K562 (cell line): ENCODE results near the gene DR1. TPM values are rescaled to one million over a fixed set of nuclear protein-coding genes. Genes with fewer than 3 reads are reported as not detected.

Experiments used
- ATAC-seq: fragments of 200-7000 bp; cut with Tn5 transposase; 3 replicates; pipeline ENCODE4 v1.9.1; 2020; ENCODE audit warnings: moderate library complexity
- BruUV-seq: library from RNA; stranded (reverse); fragments of 400-500 nt; replicated peaks from 2 replicates; lab custom pipeline; 2021; lab: Mats Ljungman, UMichigan
- CTCF ChIA-PET: fragments of 300-600 bp; formaldehyde crosslinking; extraction: SDS; loops from one replicate; lab custom pipeline; 2021; ENCODE audit warnings: low intra/inter-chr PET ratio; lab: Yijun Ruan, JAX
- POLR2A ChIA-PET: fragments of 300-600, 350-650 bp; sonication (Branson Sonifier 250); formaldehyde crosslinking; extraction: SDS; loops from one replicate; lab custom pipeline; 2021; ENCODE audit warnings: antibody characterized with exemption, inconsistent platforms; lab: Yijun Ruan, JAX
- DNase-seq, 4 experiments: peaks; one replicate each; pipeline versions ENCODE4 v3.0.0 to v3.0.0-alpha.2; 2011 to 2018; ENCODE audit warnings: low spot score in 3 of 4, mixed read lengths in 3 of 4; ENCODE audit errors: extremely low read depth in 1 of 4
- FAIRE-seq: peaks from 2 replicates; lab custom pipeline; 2011; peaks lifted over from hg19 to GRCh38; lab: Jason Lieb, UNC
- H2AFZ ChIP-seq: 2 replicates; pipeline ENCODE4 v1.6.0; 2011; ENCODE audit warnings: low read depth, low read length, control low read depth, inconsistent platforms
- H3K27ac ChIP-seq: fragments of 200-600 bp; 3 replicates; pipeline ENCODE4 v1.8.0; 2011; ENCODE audit warnings: low read depth, mild to moderate bottlenecking, control low read depth, inconsistent platforms, low read length, moderate library complexity, mixed read lengths; ENCODE audit errors: extremely low read depth
- H3K27me3 ChIP-seq, 2 experiments: fragments of 300-600 bp in 1 of 2; 2 replicates in 1 of 2; 3 replicates in 1 of 2; pipeline versions ENCODE4 v1.6.0 to v1.8.0; 2011; ENCODE audit warnings: inconsistent platforms in 2 of 2, low read length in 2 of 2, mild to moderate bottlenecking in 1 of 2, mixed read lengths in 1 of 2, moderate library complexity in 1 of 2; ENCODE audit not compliant: control insufficient read depth in 2 of 2, insufficient read depth in 2 of 2
- H3K36me3 ChIP-seq: fragments of 300-600 bp; 3 replicates; pipeline ENCODE4 v1.8.0; 2011; ENCODE audit warnings: mild to moderate bottlenecking, low read length, inconsistent platforms; ENCODE audit not compliant: control insufficient read depth, insufficient read depth
- H3K4me1 ChIP-seq, 2 experiments: fragments of 200-600 bp in 1 of 2; replicated peaks in 1 of 2; 2 replicates in 1 of 2; 3 replicates in 1 of 2; pipeline versions ENCODE4 v1.5.1 to v1.8.0; 2011; ENCODE audit warnings: inconsistent platforms in 2 of 2, low read length in 2 of 2, mild to moderate bottlenecking in 1 of 2, mixed read lengths in 1 of 2, moderate library complexity in 1 of 2; ENCODE audit not compliant: control insufficient read depth in 2 of 2, insufficient read depth in 2 of 2
- H3K4me2 ChIP-seq: 2 replicates; pipeline ENCODE4 v1.6.1; 2011; ENCODE audit warnings: low read length, control low read depth, inconsistent platforms, mixed read lengths; ENCODE audit not compliant: insufficient read depth
- H3K4me3 ChIP-seq: fragments of 200-600 bp; sonication (generic), shearing (Covaris generic); 2 replicates; pipeline ENCODE4 v1.5.1; 2016; ENCODE audit warnings: control low read depth, inconsistent platforms
- H3K79me2 ChIP-seq: fragments of 200-600 bp; 3 replicates; pipeline ENCODE4 v1.8.0; 2011; ENCODE audit warnings: low read length, inconsistent platforms; ENCODE audit not compliant: control insufficient read depth, insufficient read depth
- H3K9ac ChIP-seq, 2 experiments: 2 replicates each; pipeline versions ENCODE4 v1.6.0 to v1.6.1; 2011; ENCODE audit warnings: low read depth in 2 of 2, low read length in 2 of 2, control low read depth in 1 of 2, inconsistent platforms in 1 of 2, mild to moderate bottlenecking in 1 of 2, mixed read lengths in 1 of 2; ENCODE audit not compliant: insufficient read depth in 1 of 2
- H3K9me1 ChIP-seq: one replicate; pipeline ENCODE4 v1.6.0; 2011; ENCODE audit warnings: inconsistent platforms, mild to moderate bottlenecking, low read length, moderate library complexity; ENCODE audit not compliant: control insufficient read depth, insufficient read depth
- H3K9me3 ChIP-seq: replicated peaks from 2 replicates; pipeline ENCODE4 v1.5.1; 2011; ENCODE audit warnings: low read depth, low read length, inconsistent platforms; ENCODE audit not compliant: control insufficient read depth, insufficient read depth
- H4K20me1 ChIP-seq: replicated peaks from 2 replicates; pipeline ENCODE4 v1.6.1; 2011; ENCODE audit warnings: low read length, inconsistent platforms, mixed read lengths; ENCODE audit not compliant: control insufficient read depth, insufficient read depth
- CHD1 ChIP-seq: fragments of 200-600 bp; sonication (generic); IDR thresholded peaks from one replicate; pipeline ENCODE4 v1.6.1; 2012; ENCODE audit warnings: mild to moderate bottlenecking, moderate library complexity, low read length, inconsistent platforms
- IFI16 ChIP-seq: fragments of 250-450 bp; sonication (Bioruptor Pico); IDR thresholded peaks from 2 replicates; pipeline ENCODE4 v2.1.2; 2022; ENCODE audit warnings: mild to moderate bottlenecking, inconsistent platforms
- MEIS2 ChIP-seq: fragments of 450-650 bp; IDR thresholded peaks from 2 replicates; pipeline ENCODE4 v1.6.1; 2014; ENCODE audit warnings: mild to moderate bottlenecking; ENCODE audit not compliant: partially characterized antibody
- PBX2 ChIP-seq, 2 experiments: IDR thresholded peaks in 1 of 2; conservative IDR thresholded peaks in 1 of 2; 2 replicates each; pipeline ENCODE4 v1.6.1; 2016; ENCODE audit warnings: low read depth in 2 of 2, mild to moderate bottlenecking in 1 of 2, missing compliant biosample characterization in 1 of 2, missing genetic modification characterization in 1 of 2, moderate library complexity in 1 of 2
- WGBS: fragments of 100-300 bp; shearing (Covaris generic); methylation state at CpG from one replicate; pipeline ENCODE4 v1.1.6; 2016; ENCODE audit warnings: low coverage, mixed read lengths; ENCODE audit not compliant: insufficient coverage; ENCODE audit errors: missing lambda C conversion rate; 5-methylcytosine and 5-hydroxymethylcytosine counted together
- in situ Hi-C: fragments of 300-500 bp; cut with MboI; formaldehyde crosslinking; loops from 4 replicates; pipeline ENCODE4 v1.15.0; 2018; ENCODE audit warnings: inconsistent platforms, mixed read lengths
- intact Hi-C: fragments of 100-400 bp; cut with micrococcal nuclease; formaldehyde crosslinking; loops from 2 replicates; pipeline ENCODE4 v1.14.2; 2022
- polyA plus RNA-seq, 8 experiments: library from polyadenylated mRNA; depleted of rRNA in 4 of 8; stranded (reverse) in 5 of 8; unstranded in 3 of 8; fragments of >200 nt; fragmentation: Nextera tagmentation in 2 of 8; fragmentation: Illumina TruSeq in 1 of 8; extraction: Ambion mirVana in 2 of 8; extraction: Trizol in 1 of 8; gene quantifications; 2 replicates each; pipeline versions ENCODE4 v1.2.1 to v1.2.3, GENCODE V29; 2011 to 2014; ENCODE audit warnings: inconsistent platforms in 1 of 8, missing spikeins in 1 of 8
- total RNA-seq, 7 experiments: library from RNA; depleted of rRNA in 6 of 7; stranded (reverse); fragments of >200 nt in 6 of 7; fragmentation: Illumina TruSeq in 2 of 7; extraction: Trizol in 2 of 7; gene quantifications; 2 replicates each; pipeline versions ENCODE4 v1.2.1 to v1.2.3, GENCODE V29; 2011 to 2021; ENCODE audit warnings: low replicate concordance in 1 of 7

The DR1 gene
- total and polyA plus RNA-seq, 9 of the 15 experiments (the other 6 are each of a cell fraction or from before 2014, with no cell fraction given), result 8.1 to 78.8 (median 46.3) TPM

DNA sequence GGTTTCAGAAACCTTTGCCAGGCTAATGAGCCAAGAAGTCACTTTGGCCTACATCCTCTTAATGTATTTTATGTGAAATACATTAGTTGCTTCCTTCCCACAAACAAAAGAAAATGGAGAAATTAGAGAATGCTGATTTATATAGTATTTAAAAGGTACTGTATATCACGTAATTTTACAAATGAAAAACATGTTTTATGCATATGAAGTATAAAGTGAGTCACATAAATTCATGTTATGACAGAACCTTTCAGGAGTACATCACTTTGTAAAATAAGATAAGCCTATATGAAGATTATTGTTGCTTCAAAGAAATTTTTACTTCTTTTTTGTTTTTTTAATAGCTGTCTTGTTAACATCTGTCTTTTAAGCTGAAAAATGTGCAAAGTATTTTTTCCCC lies 4.6 kb downstream of the DR1 start:
- WGBS, result 38% methylated on average over 1 of the region's 1 CpG
- no peaks in the 10 kb centered on the region for H3K27me3 ChIP-seq
- CTCF ChIA-PET, result no interaction called here
- no peak overlapping the region for H2AFZ ChIP-seq
- H4K20me1 ChIP-seq, result peaks cover 10% of the 10 kb centered on the region; the same call in 1 of the 2 replicates
- BruUV-seq, result no TSS peak
- peak overlapping the region; percentile 91; the same call in 1 of the 2 replicates for H3K4me3 ChIP-seq
- DNase-seq, result no peak
- TF ChIP-seq PBX2 (CRISPR knock-in tag; IDR thresholded peaks at IDR 0.05; ENCODE audit: low read depth), result no peak
- peak; percentile 20; the same call in 1 of the 2 replicates for TF ChIP-seq PBX2 (tag; conservative IDR thresholded peaks at IDR 0.05; ENCODE audit: low read depth)
- TF ChIP-seq MEIS2, result peak; percentile 27
- no peak for TF ChIP-seq IFI16
- TF ChIP-seq CHD1, result no peak
- no peak for FAIRE-seq
- H3K4me1 ChIP-seq, result peaks cover 0 to 2% of the 10 kb centered on the region in 2 experiments; a peak in 3 of 5 replicates
- in situ Hi-C loops (no loop called here), intact Hi-C loops (no loop called here)
- peak overlapping the region; percentile 9; the same call in 2 of the 3 replicates for H3K27ac ChIP-seq
- no peak for ATAC-seq
- peak overlapping the region in 1 of 2 experiments; percentile 100; a peak in 2 of 4 replicates for H3K9ac ChIP-seq
- H3K9me3 ChIP-seq, result no peaks in the 10 kb centered on the region
- peaks cover 100% of the 10 kb centered on the region for H3K79me2 ChIP-seq
- peaks cover 50% of the 10 kb centered on the region for H3K36me3 ChIP-seq
- peak overlapping the region; percentile 63 for H3K4me2 ChIP-seq
- no peaks in the 10 kb centered on the region for H3K9me1 ChIP-seq
- POLR2A ChIA-PET, result no interaction called here
